A549 (cell line): ENCODE results near the gene HBA2.
"Not testable (repeated sequence)": the region's sequence is repeated elsewhere in the genome, so short reads cannot be mapped to it uniquely, and the experiment has no call there.

ENCODE experiments used
- EHF ChIP-seq: fragments of 250-450 bp; sonication (Bioruptor Pico); IDR thresholded peaks from 2 replicates; pipeline ENCODE4 v1.5.0; 2020; ENCODE audit warnings: mild to moderate bottlenecking
- EP300 ChIP-seq, 2 experiments: fragments of >200 bp; sonication (Bioruptor Twin); formaldehyde crosslinking; IDR thresholded peaks; 2 replicates in 1 of 2; 3 replicates in 1 of 2; pipeline ENCODE4 v1.6.1; 2016 to 2017
- RCOR1 ChIP-seq: fragments of 150-350 bp; IDR thresholded peaks from 2 replicates; pipeline ENCODE4 v1.6.1; 2014; ENCODE audit warnings: antibody characterized with exemption, low read length, low read depth
- SMC3 ChIP-seq: fragments of >200 bp; sonication (Bioruptor Twin); formaldehyde crosslinking; IDR thresholded peaks from 3 replicates; pipeline ENCODE4 v1.6.1; 2018; ENCODE audit warnings: inconsistent platforms
- TF ChIP-seq, protein P1 (sequence below): fragments of >200 bp; sonication (Bioruptor Twin); formaldehyde crosslinking; IDR thresholded peaks from 3 replicates; pipeline ENCODE4 v1.5.1; 2016

DNA sequence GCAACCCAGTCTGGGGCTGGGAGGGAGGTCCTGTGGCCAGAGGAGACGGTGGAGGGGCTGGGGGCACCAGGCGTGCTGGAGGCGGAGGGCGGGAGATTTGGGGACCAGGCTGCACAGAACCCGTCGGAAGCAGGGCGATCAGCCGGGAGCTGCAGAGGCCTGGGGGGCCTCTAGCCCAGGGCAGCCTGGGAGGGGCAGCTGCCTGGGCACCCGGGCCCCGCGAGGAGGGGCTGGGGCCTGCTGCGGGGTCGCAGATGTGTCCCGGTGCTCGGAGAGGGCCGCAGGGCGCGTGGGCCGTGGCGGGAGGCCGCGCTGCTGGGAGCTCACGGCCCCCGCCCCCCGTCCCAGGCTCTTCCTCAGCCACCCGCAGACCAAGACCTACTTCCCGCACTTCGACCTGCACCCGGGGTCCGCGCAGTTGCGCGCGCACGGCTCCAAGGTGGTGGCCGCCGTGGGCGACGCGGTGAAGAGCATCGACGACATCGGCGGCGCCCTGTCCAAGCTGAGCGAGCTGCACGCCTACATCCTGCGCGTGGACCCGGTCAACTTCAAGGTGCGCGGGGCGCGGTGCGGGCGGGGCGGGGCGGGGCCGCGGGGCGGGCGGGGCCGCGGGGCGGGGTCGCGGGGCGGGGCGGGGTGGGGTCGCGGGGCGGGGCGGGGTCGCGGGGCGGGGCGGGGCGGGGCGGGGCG is 8.4 kb upstream of the HBA2 start:
- TF ChIP-seq EHF; EP300 (IDR thresholded peaks at IDR 0.05); RCOR1; SMC3: not testable (repeated sequence)
- TF ChIP-seq, protein P1, sequence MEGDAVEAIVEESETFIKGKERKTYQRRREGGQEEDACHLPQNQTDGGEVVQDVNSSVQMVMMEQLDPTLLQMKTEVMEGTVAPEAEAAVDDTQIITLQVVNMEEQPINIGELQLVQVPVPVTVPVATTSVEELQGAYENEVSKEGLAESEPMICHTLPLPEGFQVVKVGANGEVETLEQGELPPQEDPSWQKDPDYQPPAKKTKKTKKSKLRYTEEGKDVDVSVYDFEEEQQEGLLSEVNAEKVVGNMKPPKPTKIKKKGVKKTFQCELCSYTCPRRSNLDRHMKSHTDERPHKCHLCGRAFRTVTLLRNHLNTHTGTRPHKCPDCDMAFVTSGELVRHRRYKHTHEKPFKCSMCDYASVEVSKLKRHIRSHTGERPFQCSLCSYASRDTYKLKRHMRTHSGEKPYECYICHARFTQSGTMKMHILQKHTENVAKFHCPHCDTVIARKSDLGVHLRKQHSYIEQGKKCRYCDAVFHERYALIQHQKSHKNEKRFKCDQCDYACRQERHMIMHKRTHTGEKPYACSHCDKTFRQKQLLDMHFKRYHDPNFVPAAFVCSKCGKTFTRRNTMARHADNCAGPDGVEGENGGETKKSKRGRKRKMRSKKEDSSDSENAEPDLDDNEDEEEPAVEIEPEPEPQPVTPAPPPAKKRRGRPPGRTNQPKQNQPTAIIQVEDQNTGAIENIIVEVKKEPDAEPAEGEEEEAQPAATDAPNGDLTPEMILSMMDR: not testable (repeated sequence)
